ENCODE data around the gene SLC27A4. TPM values are rescaled to one million over a fixed set of nuclear protein-coding genes. Genes with fewer than 3 reads are reported as not detected.

The SLC27A4 gene
- total and polyA plus RNA-seq, 7 donors = 6.0 to 45.1 (median 12.2) TPM

DNA sequence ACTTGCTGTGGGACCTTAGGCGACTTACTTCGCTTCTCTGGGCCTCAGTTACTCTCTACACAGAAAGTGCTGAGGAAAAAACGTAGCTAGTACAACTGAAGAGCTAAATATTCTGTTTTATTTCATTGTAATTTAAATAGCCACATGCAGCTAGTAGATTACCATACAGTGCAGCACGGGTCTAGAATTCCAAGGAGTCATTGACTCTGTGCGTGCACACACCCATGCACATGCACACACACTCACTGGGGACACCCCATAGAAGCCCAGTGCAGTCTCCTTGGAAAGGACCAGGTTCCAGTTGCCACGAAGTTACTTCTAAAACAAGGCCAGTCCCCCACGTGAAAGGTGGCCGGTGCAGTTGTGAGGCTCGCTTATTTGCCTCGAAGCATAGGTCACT, 47.8 kb downstream of the SLC27A4 start:
- no peak for DNase-seq
- Histone ChIP-seq H3K27me3 (peaks cover 0 to 6% (median 0%) of the 10 kb centered on the region in 3 donors), H3K4me3 (no peak overlapping the region), H3K4me1 (no peaks in the 10 kb centered on the region), H3K27ac (no peak overlapping the region), H3K36me3 (peaks cover 7 to 97% (median 52%) of the 10 kb centered on the region in 4 donors), H3K9me3 (no peaks in the 10 kb centered on the region)
- 92 to 94% methylated on average over 10 of the region's 10 CpGs for WGBS, 2 donors
- intact Hi-C loops (cut with DNase I) = no loop called here
- TF ChIP-seq POLR2AphosphoS5 (IDR thresholded peaks at IDR 0.05) (no peak), POLR2A (IDR thresholded peaks at IDR 0.05) (no peak), EP300 (IDR thresholded peaks at IDR 0.05) (no peak)
- TF ChIP-seq, protein P1, sequence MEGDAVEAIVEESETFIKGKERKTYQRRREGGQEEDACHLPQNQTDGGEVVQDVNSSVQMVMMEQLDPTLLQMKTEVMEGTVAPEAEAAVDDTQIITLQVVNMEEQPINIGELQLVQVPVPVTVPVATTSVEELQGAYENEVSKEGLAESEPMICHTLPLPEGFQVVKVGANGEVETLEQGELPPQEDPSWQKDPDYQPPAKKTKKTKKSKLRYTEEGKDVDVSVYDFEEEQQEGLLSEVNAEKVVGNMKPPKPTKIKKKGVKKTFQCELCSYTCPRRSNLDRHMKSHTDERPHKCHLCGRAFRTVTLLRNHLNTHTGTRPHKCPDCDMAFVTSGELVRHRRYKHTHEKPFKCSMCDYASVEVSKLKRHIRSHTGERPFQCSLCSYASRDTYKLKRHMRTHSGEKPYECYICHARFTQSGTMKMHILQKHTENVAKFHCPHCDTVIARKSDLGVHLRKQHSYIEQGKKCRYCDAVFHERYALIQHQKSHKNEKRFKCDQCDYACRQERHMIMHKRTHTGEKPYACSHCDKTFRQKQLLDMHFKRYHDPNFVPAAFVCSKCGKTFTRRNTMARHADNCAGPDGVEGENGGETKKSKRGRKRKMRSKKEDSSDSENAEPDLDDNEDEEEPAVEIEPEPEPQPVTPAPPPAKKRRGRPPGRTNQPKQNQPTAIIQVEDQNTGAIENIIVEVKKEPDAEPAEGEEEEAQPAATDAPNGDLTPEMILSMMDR (IDR thresholded peaks at IDR 0.05) = no peak

DNA sequence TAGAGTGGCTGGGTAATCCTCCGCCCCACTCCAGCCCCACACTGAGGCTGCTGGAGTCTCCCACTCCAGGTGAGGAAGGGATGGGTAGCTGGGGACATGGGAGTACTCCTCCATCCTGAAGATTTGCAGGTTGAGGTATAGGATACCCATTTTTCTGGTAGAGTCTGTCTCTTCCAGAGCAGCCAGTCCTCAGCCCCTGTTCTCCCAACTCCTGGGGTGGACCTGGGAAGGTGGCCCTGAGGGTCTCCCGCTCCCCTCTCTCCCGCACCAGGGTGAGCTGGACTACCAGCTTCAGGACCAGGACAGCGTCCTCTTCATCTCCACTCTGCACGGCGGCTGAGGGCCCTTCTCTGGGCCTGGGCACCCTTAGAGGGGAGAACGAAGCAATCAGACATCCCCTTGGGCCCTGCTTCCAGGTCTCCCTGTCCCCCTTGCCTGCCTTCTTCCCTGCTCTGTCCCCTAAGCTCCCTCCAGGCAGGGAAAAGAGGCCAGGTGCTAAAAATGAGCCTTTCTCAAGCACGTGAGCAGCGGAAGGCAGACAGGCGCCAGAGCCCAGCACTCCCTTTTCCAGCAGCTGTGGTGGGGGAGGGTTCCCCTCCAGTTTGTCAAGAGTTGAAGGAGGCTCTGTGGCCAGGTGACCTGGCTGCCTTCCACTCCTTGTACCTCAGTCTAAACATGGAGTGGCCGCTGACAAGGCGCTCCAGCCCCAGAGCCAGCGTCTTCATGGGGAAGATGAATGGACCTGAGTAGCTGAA, 49.2 kb downstream of the SLC27A4 start:
- H3K4me1 ChIP-seq = no peaks in the 10 kb centered on the region
- H3K36me3 ChIP-seq = peaks cover 7 to 84% (median 47%) of the 10 kb centered on the region in 4 donors
- peaks cover 0 to 12% (median 0%) of the 10 kb centered on the region in 3 donors for H3K27me3 ChIP-seq
- intact Hi-C loops (cut with DNase I) = no loop called here
- no peaks in the 10 kb centered on the region for H3K9me3 ChIP-seq
- H3K4me3 ChIP-seq = no peak overlapping the region
- TF ChIP-seq EP300 (IDR thresholded peaks at IDR 0.05) = no peak
- no peak for TF ChIP-seq POLR2A (IDR thresholded peaks at IDR 0.05)
- TF ChIP-seq POLR2AphosphoS5 (IDR thresholded peaks at IDR 0.05) = no peak
- H3K27ac ChIP-seq = no peak overlapping the region
- DNase-seq = no peak
- 89 to 96% methylated on average over 13 of the region's 13 CpGs for WGBS, 2 donors

DNA sequence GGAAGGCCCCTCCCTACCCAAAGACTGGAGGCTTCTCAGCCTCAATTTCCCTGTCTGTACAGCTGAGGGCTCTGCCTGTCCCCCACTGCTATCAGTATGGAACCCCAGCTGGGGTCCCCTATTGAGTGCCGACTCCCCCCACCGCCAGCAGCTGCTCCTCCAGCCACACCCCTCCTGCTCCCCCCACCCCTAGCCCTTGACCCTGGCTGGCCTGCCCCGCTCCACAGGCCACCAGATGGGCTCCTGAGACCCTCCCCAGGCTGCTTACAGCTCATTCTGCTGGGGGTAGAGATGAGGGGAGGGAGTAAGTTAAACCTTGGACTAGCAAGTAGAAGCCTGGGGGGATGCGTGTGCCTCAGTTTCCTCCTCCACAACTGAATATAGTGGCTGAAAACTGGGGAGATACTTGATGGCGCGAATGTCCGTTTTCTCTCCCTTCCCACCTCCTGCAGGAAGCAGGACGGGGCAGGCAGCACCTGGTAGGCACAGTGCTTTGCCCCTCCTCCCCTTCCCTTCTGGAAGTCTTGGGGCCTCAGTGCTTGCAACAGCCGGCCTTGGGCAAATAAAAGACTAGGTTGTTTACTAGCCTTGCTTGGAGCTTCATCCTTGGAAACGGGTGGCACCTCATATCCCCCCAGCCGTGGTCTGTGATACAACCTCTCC, 50.0 kb downstream of the SLC27A4 start:
- 85 to 86% methylated on average over 11 of the region's 11 CpGs for WGBS, 2 donors

DNA sequence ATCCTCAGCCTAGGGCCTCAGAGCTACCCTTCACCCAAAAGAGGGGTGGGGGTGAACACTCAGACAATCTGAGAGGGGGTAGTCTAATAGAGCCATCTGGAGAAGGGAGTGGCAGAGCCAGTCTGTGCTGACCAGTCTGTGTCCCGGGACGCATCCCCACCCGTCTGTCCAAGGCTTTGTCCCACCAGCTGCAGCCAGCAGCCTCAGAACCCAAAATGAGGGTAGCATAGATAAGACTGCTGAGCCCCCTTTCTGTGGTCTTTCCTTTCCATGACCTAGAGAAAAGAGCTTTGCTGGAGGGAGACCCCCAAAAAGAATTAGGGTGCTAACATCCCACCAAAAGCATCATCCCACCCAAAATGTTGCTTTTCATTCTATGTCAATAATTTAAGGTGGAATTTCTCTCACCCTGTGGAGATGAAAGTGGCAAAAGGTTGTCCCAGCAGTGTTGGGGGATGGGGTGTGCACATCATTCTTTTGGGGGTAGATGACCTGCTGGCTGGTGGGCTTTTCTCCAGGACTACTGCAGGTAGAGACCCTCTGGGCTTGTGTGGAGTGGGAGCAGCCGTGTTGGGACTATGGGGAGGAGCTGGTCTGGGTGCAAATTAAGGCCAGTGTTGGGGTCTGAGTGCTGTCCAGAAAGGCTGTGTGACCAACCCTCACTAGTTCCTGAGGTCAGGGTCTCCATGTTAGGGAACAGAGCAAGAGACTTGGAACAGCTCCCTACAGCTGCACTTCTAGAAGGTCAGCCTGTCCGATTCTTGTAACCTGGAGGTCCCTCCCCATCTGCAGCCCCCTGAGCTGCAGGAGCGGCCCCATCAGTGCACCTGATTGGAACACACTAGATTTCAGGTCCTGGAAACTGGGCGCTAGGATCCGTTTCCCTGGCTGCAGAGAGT, 50.7 kb downstream of the SLC27A4 start:
- Histone ChIP-seq H3K4me1 (no peaks in the 10 kb centered on the region), H3K4me3 (no peak overlapping the region), H3K36me3 (peaks cover 7 to 70% (median 41%) of the 10 kb centered on the region in 4 donors), H3K27ac (no peak overlapping the region), H3K9me3 (no peaks in the 10 kb centered on the region), H3K27me3 (peaks cover 0 to 16% (median 0%) of the 10 kb centered on the region in 3 donors)
- TF ChIP-seq, protein P1 (IDR thresholded peaks at IDR 0.05) = no peak
- TF ChIP-seq EP300 (IDR thresholded peaks at IDR 0.05) = no peak
- TF ChIP-seq POLR2A (IDR thresholded peaks at IDR 0.05) = no peak
- no peak for TF ChIP-seq POLR2AphosphoS5 (IDR thresholded peaks at IDR 0.05)
- DNase-seq = no peak
- intact Hi-C loops (cut with DNase I) = no loop called here
- WGBS, 2 donors = 91 to 94% methylated on average over 8 of the region's 8 CpGs

More for the DNA sequence above, 50.0 kb downstream of the SLC27A4 start:
- DNase-seq = no peak
- Histone ChIP-seq H3K4me1 (no peaks in the 10 kb centered on the region), H3K36me3 (peaks cover 7 to 77% (median 41%) of the 10 kb centered on the region in 4 donors), H3K9me3 (no peaks in the 10 kb centered on the region), H3K4me3 (no peak overlapping the region), H3K27me3 (peaks cover 0 to 12% (median 0%) of the 10 kb centered on the region in 3 donors), H3K27ac (no peak overlapping the region)
- TF ChIP-seq POLR2AphosphoS5 (IDR thresholded peaks at IDR 0.05) = no peak
- TF ChIP-seq POLR2A (IDR thresholded peaks at IDR 0.05) = no peak
- TF ChIP-seq EP300 (IDR thresholded peaks at IDR 0.05) = no peak
- TF ChIP-seq, protein P1 (IDR thresholded peaks at IDR 0.05) = no peak
- intact Hi-C loops (cut with DNase I) = no loop called here
